GM12892 (cell line): Measurements from ENCODE around the gene BLOC1S2.

Experiments used
- POLR2A ChIP-seq: IDR thresholded peaks from 2 replicates; pipeline ENCODE4 v1.6.1; 2011; ENCODE audit warnings: low read depth, low read length, control low read depth
- POLR2AphosphoS5 ChIP-seq: IDR thresholded peaks from 2 replicates; pipeline ENCODE4 v1.6.1; 2011; ENCODE audit warnings: low read depth, low read length, control low read depth
- TAF1 ChIP-seq: IDR thresholded peaks from 2 replicates; pipeline ENCODE4 v1.6.1; 2011; ENCODE audit warnings: low read depth, mild to moderate bottlenecking, control low read depth, low read length, borderline replicate concordance

- TF ChIP-seq POLR2AphosphoS5, result no peak
- no peak for TF ChIP-seq POLR2A
- TF ChIP-seq TAF1, result no peak
These were observed 17.3 kb upstream of the BLOC1S2 start for GRCh38 chr10:100303724-100304319.
